ENCODE results near the gene VAPA.

- no peak for TF ChIP-seq NFYB (CRISPR knock-in tag; conservative IDR thresholded peaks at IDR 0.05; ENCODE audit: low read depth)
- TF ChIP-seq AR (CRISPR knock-in tag; IDR thresholded peaks at IDR 0.05), result no peak
- no peak for TF ChIP-seq CTCF (IDR thresholded peaks at IDR 0.05)
- no peak for TF ChIP-seq NR2C2 (CRISPR knock-in tag; IDR thresholded peaks at IDR 0.05)
- TF ChIP-seq HMGXB4 (CRISPR knock-in tag; IDR thresholded peaks at IDR 0.05), result no peak
These were observed 46.7 kb upstream of the VAPA start for GRCh38 chr18:9867071-9867594.
